ENCODE results near the gene CEP128. TPM values are rescaled to one million over a fixed set of nuclear protein-coding genes. Genes with fewer than 3 reads are reported as not detected.

Gene CEP128
- total RNA-seq, 2 experiments from 2014 or later, result 71.9 to 137 TPM

DNA sequence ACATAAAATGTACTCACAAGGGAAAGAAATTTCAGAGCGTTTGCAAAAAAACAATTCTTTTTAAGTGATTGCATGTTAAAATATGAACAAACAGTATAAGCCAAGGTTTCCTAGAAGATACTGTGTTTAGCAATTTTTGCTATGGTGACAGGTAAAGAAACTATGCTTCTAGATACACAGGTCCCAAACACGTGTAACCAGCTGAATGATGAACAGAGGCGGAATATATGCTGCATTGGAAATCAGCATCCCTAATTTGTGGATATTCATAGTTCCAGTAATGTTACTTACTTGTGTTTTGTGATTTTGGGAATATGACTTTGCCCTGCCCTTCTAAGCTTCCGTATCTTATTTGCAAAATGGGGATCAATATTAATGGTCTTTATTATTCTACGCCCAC lies 403.9 kb downstream of the CEP128 start:
- no peaks in the 10 kb centered on the region for H3K9me2 ChIP-seq (ENCODE audit: insufficient read depth, low read length)
- no peaks in the 10 kb centered on the region for H4K20me1 ChIP-seq (ENCODE audit: insufficient read depth, low read length)
- CTCF ChIA-PET (ENCODE audit: unreplicated experiment), result no interaction called here
- TF ChIP-seq, protein P1, sequence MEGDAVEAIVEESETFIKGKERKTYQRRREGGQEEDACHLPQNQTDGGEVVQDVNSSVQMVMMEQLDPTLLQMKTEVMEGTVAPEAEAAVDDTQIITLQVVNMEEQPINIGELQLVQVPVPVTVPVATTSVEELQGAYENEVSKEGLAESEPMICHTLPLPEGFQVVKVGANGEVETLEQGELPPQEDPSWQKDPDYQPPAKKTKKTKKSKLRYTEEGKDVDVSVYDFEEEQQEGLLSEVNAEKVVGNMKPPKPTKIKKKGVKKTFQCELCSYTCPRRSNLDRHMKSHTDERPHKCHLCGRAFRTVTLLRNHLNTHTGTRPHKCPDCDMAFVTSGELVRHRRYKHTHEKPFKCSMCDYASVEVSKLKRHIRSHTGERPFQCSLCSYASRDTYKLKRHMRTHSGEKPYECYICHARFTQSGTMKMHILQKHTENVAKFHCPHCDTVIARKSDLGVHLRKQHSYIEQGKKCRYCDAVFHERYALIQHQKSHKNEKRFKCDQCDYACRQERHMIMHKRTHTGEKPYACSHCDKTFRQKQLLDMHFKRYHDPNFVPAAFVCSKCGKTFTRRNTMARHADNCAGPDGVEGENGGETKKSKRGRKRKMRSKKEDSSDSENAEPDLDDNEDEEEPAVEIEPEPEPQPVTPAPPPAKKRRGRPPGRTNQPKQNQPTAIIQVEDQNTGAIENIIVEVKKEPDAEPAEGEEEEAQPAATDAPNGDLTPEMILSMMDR (conservative IDR thresholded peaks at IDR 0.05; ENCODE audit: low read length), result no peak
- no peaks in the 10 kb centered on the region for H3K79me2 ChIP-seq (ENCODE audit: insufficient read depth, low read depth, low read length)
- DNase-seq (ENCODE audit: low spot score), result no peak
- no peak overlapping the region for H3K4me2 ChIP-seq (ENCODE audit: low read length)
- intact Hi-C loops (cut with micrococcal nuclease; ENCODE audit: unreplicated experiment), result no loop called here
- no peaks in the 10 kb centered on the region for H3K9me3 ChIP-seq (ENCODE audit: low read length)
- no peaks in the 10 kb centered on the region for H3K36me3 ChIP-seq (ENCODE audit: insufficient read depth, low read length)
- no peaks in the 10 kb centered on the region for H3K4me1 ChIP-seq (ENCODE audit: insufficient read depth, low read length, poor library complexity, severe bottlenecking)
- no peak overlapping the region for H2AFZ ChIP-seq (ENCODE audit: low read length)
- POLR2A ChIA-PET, result interaction anchor here (1.0 kb wide), 1 partner anchor 13 kb away, joined by 4 read pairs; no protein-coding TSS in a partner anchor
- no TSS peak for BruUV-seq (replicated peaks)
- H3K4me3 ChIP-seq (ENCODE audit: low read depth, low read length, poor library complexity, severe bottlenecking), result no peak overlapping the region
- H3K27ac ChIP-seq (ENCODE audit: low read depth, low read length, poor library complexity, severe bottlenecking), result no peak overlapping the region

DNA sequence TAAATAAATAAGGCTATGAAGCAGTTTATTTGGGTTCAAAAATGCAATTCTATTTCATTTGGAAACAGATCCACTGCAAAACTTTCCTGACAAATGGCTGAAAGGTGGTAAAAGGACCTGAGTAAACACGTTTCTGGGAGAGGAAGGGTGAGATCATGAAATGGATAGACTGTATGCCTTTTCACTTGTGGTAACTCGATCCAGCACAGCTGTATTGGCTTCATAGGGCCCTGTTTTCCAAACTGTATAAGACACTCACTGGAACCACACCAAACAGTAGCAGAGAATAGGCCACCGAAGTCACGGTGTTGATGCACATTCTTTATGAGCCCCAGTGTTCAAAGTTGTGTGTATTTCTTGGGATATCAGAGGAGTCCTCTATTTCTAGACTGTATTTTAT lies 405.1 kb downstream of the CEP128 start:
- BruUV-seq (replicated peaks), result no TSS peak
- POLR2A ChIA-PET, result no interaction called here

DNA sequence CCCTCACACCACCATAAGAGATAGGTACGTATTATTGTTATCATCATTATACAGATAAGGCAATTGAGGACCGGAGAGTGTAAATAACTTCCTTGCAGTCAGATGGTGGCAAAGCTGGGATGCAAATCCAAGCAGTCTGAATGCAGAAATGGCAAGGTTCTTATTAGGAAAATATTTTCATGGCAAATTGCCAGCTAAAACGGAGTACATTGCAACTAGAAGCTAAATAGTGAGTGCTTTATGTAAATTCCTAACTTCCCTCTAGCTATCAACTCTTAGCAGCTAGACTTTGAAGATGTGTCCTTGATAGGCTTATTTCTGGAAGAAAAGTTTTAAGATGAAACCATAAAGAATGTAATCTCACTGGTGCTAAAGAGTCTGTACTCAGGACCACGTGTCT lies 406.4 kb downstream of the CEP128 start:
- TF ChIP-seq EZH2phosphoT487 (IDR thresholded peaks at IDR 0.05; ENCODE audit: borderline replicate concordance, low read depth, low read length), result no peak
- TF ChIP-seq, protein P1 (conservative IDR thresholded peaks at IDR 0.05; ENCODE audit: low read length), result no peak
- Histone ChIP-seq H2AFZ (ENCODE audit: low read length) (no peak overlapping the region), H3K27ac (ENCODE audit: low read depth, low read length, poor library complexity, severe bottlenecking) (no peak overlapping the region), H3K4me3 (ENCODE audit: low read depth, low read length, poor library complexity, severe bottlenecking) (no peak overlapping the region), H3K9me2 (ENCODE audit: insufficient read depth, low read length) (no peaks in the 10 kb centered on the region), H4K20me1 (ENCODE audit: insufficient read depth, low read length) (no peaks in the 10 kb centered on the region), H3K4me2 (ENCODE audit: low read length) (no peak overlapping the region), H3K79me2 (ENCODE audit: insufficient read depth, low read depth, low read length) (no peaks in the 10 kb centered on the region), H3K9me3 (ENCODE audit: low read length) (no peaks in the 10 kb centered on the region), H3K4me1 (ENCODE audit: insufficient read depth, low read length, poor library complexity, severe bottlenecking) (no peaks in the 10 kb centered on the region), H3K36me3 (ENCODE audit: insufficient read depth, low read length) (peaks cover 4% of the 10 kb centered on the region; the same call in 1 of the 2 replicates)
- BruUV-seq (replicated peaks), result no TSS peak
- DNase-seq (ENCODE audit: low spot score), result no peak
- CTCF ChIA-PET (ENCODE audit: unreplicated experiment), result no interaction called here
- POLR2A ChIA-PET, result interaction anchor here (0.7 kb wide), 1 partner anchor 67 kb away, joined by 4 read pairs; no protein-coding TSS in a partner anchor
- intact Hi-C loops (cut with micrococcal nuclease; ENCODE audit: unreplicated experiment), result no loop called here

More for the DNA sequence above, 405.1 kb downstream of the CEP128 start:
- H3K4me1 ChIP-seq (ENCODE audit: insufficient read depth, low read length, poor library complexity, severe bottlenecking), result no peaks in the 10 kb centered on the region
- H3K4me2 ChIP-seq (ENCODE audit: low read length), result no peak overlapping the region
- H4K20me1 ChIP-seq (ENCODE audit: insufficient read depth, low read length), result no peaks in the 10 kb centered on the region
- H3K9me3 ChIP-seq (ENCODE audit: low read length), result no peaks in the 10 kb centered on the region
- H3K4me3 ChIP-seq (ENCODE audit: low read depth, low read length, poor library complexity, severe bottlenecking), result no peak overlapping the region
- TF ChIP-seq, protein P1 (conservative IDR thresholded peaks at IDR 0.05; ENCODE audit: low read length), result no peak
- TF ChIP-seq EZH2phosphoT487 (IDR thresholded peaks at IDR 0.05; ENCODE audit: borderline replicate concordance, low read depth, low read length), result no peak
- CTCF ChIA-PET (ENCODE audit: unreplicated experiment), result no interaction called here
- H3K36me3 ChIP-seq (ENCODE audit: insufficient read depth, low read length), result no peaks in the 10 kb centered on the region
- DNase-seq (ENCODE audit: low spot score), result no peak
- H3K27ac ChIP-seq (ENCODE audit: low read depth, low read length, poor library complexity, severe bottlenecking), result no peak overlapping the region
- intact Hi-C loops (cut with micrococcal nuclease; ENCODE audit: unreplicated experiment), result no loop called here
- H3K9me2 ChIP-seq (ENCODE audit: insufficient read depth, low read length), result no peaks in the 10 kb centered on the region
- no peak overlapping the region for H2AFZ ChIP-seq (ENCODE audit: low read length)
- no peaks in the 10 kb centered on the region for H3K79me2 ChIP-seq (ENCODE audit: insufficient read depth, low read depth, low read length)

Data from OCI-LY7 (cell line).